GM12874 (cell line): ENCODE results near the gene CHKB.

Experiments used
- CTCF ChIP-seq: IDR thresholded peaks from 2 replicates; pipeline ENCODE4 v1.5.1; 2011; ENCODE audit warnings: low read depth, mild to moderate bottlenecking, control low read depth, low read length, moderate library complexity; ENCODE audit not compliant: insufficient read depth

The CHKB gene

GRCh38 chr22:50604256-50605001, 21.8 kb upstream of the CHKB start:
- no peak for TF ChIP-seq CTCF

- TF ChIP-seq CTCF = no peak
Observed at GRCh38 chr22:50603511-50604255, 21.0 kb upstream of the CHKB start.

GRCh38 chr22:50602338-50602700, 19.7 kb upstream of the CHKB start:
- no peak for TF ChIP-seq CTCF

- no peak for TF ChIP-seq CTCF
Observed at GRCh38 chr22:50601669-50602337, 19.2 kb upstream of the CHKB start.

GRCh38 chr22:50600967-50601668, 18.5 kb upstream of the CHKB start:
- TF ChIP-seq CTCF = no peak

GRCh38 chr22:50600538-50600937, 17.9 kb upstream of the CHKB start, which contains the start of gene MAPK8IP2:
Gene MAPK8IP2 (plus strand): TSS chr22:50600793. CDS start chr22:50600819, 26 bp downstream.
- TF ChIP-seq CTCF = no peak
